ENCODE data around the gene PCNX2. TPM values are rescaled to one million over a fixed set of nuclear protein-coding genes. Genes with fewer than 3 reads are reported as not detected.

The PCNX2 gene
- total and polyA plus RNA-seq, 2 of the 8 experiments (the other 6 are each of a cell fraction or from before 2014, with no cell fraction given), result 46.1 to 57.6 TPM

GRCh38 chr1:233328142-233328921, 32.8 kb upstream of the PCNX2 start (continued):
- TF ChIP-seq SIX5 (IDR thresholded peaks at IDR 0.05; ENCODE audit: low read depth, low read length), result no peak
- no peak for TF ChIP-seq RAD21 (IDR thresholded peaks at IDR 0.05 in 1 of 2, conservative IDR thresholded peaks at IDR 0.05 in 1 of 2; ENCODE audit: low read depth in 2 of 2, low read length in 2 of 2)
- TF ChIP-seq CREB1 (IDR thresholded peaks at IDR 0.05), result 0 out of 2 replicates have a peak, but pooled peaks have one; percentile 52
- TF ChIP-seq, protein P1, sequence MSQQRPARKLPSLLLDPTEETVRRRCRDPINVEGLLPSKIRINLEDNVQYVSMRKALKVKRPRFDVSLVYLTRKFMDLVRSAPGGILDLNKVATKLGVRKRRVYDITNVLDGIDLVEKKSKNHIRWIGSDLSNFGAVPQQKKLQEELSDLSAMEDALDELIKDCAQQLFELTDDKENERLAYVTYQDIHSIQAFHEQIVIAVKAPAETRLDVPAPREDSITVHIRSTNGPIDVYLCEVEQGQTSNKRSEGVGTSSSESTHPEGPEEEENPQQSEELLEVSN (IDR thresholded peaks at IDR 0.05), result peak; percentile 79
- TF ChIP-seq SIN3A (conservative IDR thresholded peaks at IDR 0.05 in 1 of 2, IDR thresholded peaks at IDR 0.05 in 1 of 2; ENCODE audit: low read depth in 1 of 2, low read length in 2 of 2), result no peak; a peak in 2 of 4 replicates
- peak; percentile 27 for TF ChIP-seq EZH2 (IDR thresholded peaks at IDR 0.05; ENCODE audit: low read depth, low read length, severe bottlenecking)
- TF ChIP-seq KDM4A (IDR thresholded peaks at IDR 0.05; ENCODE audit: low read depth, low read length, severe bottlenecking), result peak; percentile 89
- peak in 1 of 2 experiments; percentile 37; a peak in 1 of 3 replicates for TF ChIP-seq POLR2A (IDR thresholded peaks at IDR 0.05; ENCODE audit: control extremely low read depth in 1 of 2, low read depth in 2 of 2, low read length in 2 of 2)
- no peak for TF ChIP-seq POLR2AphosphoS5 (IDR thresholded peaks at IDR 0.05; ENCODE audit: low read depth, low read length)
- no peak for TF ChIP-seq TBP (IDR thresholded peaks at IDR 0.05; ENCODE audit: low read depth, low read length)
- no peak for TF ChIP-seq KDM1A (IDR thresholded peaks at IDR 0.05; ENCODE audit: borderline replicate concordance, low read length)
- no peak for TF ChIP-seq BCL11A (IDR thresholded peaks at IDR 0.05; ENCODE audit: low read depth in 2 of 2, low read length in 2 of 2)
- TF ChIP-seq ASH2L (IDR thresholded peaks at IDR 0.05; ENCODE audit: low read length), result peak; percentile 52
- TF ChIP-seq, protein P2, sequence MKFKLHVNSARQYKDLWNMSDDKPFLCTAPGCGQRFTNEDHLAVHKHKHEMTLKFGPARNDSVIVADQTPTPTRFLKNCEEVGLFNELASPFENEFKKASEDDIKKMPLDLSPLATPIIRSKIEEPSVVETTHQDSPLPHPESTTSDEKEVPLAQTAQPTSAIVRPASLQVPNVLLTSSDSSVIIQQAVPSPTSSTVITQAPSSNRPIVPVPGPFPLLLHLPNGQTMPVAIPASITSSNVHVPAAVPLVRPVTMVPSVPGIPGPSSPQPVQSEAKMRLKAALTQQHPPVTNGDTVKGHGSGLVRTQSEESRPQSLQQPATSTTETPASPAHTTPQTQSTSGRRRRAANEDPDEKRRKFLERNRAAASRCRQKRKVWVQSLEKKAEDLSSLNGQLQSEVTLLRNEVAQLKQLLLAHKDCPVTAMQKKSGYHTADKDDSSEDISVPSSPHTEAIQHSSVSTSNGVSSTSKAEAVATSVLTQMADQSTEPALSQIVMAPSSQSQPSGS (IDR thresholded peaks at IDR 0.05; ENCODE audit: low read length), result no peak
- TF ChIP-seq EGR1 (IDR thresholded peaks at IDR 0.05; ENCODE audit: borderline replicate concordance, low read depth, low read length), result no peak
- no peak for TF ChIP-seq SP4 (IDR thresholded peaks at IDR 0.05; ENCODE audit: low read length)
- no peak for TF ChIP-seq KDM5A (IDR thresholded peaks at IDR 0.05; ENCODE audit: low read length)
- TF ChIP-seq RNF2 (IDR thresholded peaks at IDR 0.05; ENCODE audit: borderline replicate concordance, low read depth, low read length, missing control alignments, poor library complexity, severe bottlenecking), result peak; percentile 57
- peak; percentile 93 for TF ChIP-seq MAX (IDR thresholded peaks at IDR 0.05)
- no peak for TF ChIP-seq TCF12 (IDR thresholded peaks at IDR 0.05; ENCODE audit: low read depth, low read length)
- TF ChIP-seq CHD2 (IDR thresholded peaks at IDR 0.05; ENCODE audit: low read length), result no peak
